Measurements from ENCODE around the gene PGBD4. TPM values are rescaled to one million over a fixed set of nuclear protein-coding genes. Genes with fewer than 3 reads are reported as not detected.

Gene PGBD4
- 1.0 and 3.3 TPM in 2 replicates for total RNA-seq

DNA sequence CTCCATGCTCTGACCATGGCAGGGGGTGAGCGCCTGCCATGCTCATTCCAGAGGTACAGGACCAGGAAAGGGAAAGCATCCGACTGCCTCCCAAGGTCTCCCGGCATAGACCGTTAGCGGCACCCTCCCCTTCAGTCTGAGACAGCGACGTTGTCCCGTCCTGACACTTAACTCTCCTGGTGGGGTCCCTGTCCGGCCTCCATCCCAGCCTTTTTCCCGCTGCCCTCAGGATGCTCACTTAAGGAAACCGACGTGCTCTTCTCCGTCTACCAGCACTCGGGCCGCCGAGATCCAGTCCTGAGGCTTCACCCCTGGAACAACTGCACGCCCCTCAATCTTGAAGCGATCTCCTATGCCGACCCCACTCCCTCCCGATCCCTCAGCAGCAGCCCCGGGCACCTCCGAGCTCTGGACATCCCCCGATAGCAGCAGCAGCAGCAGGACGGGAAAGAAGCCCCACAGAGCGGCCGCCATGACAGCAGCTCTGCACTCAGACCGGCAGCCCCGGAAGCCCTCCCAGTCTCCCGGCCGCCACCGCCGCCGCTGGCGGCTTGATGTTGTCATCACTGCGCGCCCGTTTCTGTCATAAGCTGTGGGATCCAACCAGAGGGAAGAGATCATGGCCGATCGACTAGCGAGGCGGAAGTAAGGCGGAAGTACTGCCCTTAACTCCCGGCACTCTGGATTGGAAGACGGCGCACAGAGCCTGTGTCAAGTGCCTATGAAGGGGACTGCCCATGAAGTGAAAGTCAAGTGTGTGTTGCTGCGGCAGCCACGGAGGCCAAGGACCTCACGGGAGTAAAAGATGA lies at the start of gene PGBD4, which contains the start of gene EMC7:
Gene PGBD4, plus strand, starts transcription at position 718 of the 809 bp plus-strand sequence. CDS start 449 bp downstream, outside the sequence.
Gene EMC7, minus strand, starts transcription at position 497 of the 809 bp plus-strand sequence. Its CDS starts 23 bp downstream, at position 474.
- DNase-seq (ENCODE audit: low read depth), result peak; percentile 99

DNA sequence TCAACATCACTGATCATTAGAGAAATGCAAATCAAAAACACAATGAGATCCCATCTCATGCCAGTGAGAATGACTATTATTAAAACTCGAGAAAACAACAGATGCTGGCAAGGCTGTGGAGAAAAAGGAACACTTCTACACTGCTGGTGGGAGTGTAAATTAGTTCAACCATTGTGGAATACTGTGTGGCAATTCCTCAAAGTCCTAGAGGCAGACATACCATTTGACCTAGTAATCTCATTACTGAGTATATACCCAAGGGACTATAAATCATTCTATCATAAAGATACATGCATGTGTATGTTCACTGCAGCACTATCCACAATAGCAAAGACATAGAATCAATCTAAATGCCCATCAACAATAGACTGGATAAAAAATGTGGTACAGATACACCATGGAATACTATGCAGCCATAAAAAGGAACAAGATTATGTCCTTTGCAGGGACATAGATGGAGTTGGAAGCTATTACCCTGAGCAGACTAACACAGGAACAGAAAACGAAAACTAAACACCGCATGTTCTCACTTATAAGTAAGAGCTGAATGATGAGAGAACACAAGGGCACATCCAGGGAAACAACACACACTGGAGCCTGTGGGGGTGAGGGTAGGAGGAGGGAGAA lies 47.7 kb upstream of the PGBD4 start:
- DNase-seq (ENCODE audit: low read depth), result no peak

DNA sequence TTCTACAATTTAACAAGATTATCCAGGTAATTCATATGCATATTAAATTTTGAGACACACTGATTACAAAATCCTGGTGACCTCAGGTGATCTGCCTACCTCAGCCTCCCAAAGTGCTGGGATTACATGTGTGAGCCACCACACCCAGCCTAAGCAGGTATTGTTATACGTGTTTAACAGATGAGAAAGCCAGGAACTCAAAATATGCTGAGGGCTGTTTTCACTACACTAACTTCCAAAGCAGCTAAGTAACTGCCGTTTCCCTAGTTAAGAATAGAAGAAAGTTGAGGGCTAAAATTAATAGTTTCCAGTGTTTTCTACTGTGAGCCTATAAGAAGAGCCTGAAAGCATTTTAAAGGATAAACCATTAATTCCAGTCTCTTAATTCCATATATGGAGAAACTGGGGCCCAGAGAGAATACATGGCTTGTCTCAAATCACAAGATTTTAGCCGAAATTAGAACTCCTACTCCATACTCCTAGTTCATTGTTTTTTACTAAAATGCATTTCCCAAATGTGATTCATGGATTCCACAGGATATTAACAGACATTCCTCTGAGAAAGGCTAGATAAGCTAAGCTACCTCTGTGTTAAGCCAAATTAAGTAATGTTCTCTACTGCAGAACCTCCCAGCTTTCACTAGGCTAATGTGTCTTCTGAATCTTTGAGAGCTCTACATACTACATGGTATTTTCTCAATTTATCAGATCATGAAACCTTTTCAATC lies 45.9 kb upstream of the PGBD4 start:
- DNase-seq (ENCODE audit: low read depth), result peak; percentile 82

DNA sequence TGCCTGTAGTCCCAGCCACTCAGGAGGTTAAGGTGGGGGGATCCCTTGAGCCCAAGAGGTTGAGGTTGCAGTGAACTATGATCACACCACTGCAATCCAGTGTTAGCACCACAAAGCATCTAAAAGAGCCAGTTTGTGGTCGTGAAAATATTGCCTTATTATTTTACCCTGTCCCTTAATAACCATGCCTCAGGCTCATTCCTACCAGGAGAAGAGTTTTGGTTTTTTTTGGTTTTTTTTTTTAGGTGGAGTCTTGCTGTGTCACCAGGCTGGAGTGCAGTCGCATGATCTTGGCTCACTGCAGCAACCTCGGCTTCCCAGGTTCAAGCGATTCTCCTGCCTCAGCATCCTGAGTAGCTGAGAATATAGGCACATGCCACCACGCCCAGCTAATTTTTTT lies 45.0 kb upstream of the PGBD4 start:
- no peak for DNase-seq (ENCODE audit: low read depth)

DNA sequence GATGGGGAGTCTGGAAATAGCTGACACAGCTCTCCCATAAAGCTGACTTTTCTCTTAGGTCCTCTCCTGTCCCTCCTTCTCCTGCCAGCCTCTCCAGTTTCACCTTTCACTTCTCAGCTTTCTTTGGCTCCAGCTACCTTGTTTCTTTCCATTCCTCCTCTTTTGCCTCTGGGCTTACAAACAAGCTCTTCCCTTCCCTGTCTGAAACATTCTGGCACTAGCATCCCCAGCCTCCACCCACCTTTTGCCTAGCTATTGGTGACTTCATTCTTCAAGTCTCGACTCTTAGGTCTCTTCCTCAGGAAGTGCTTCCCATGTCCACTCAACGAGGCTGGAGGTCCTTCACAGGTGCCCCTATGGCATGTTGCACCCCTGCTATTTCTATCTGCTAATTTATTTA lies 42.4 kb upstream of the PGBD4 start:
- no peak for DNase-seq (ENCODE audit: low read depth)

DNA sequence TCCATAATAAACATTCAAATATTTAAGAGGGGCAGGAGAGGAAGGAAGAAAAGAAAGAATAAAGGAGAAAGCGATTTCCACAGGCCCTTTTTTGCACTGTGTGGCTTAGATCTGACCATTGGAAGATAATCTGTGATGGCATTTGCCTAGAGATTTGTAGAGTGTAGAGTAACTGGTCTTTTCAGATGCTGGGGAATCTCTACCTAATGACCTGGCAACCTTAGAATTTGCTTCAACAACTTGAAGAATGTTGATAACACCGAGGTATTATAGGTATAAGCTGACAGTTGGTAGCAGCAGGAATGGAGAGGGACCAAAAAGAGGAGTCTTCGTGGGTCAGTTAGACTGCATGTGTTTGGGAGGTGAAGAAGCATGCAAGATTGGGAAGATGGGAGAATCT lies 41.9 kb upstream of the PGBD4 start:
- no peak for DNase-seq (ENCODE audit: low read depth)

DNA sequence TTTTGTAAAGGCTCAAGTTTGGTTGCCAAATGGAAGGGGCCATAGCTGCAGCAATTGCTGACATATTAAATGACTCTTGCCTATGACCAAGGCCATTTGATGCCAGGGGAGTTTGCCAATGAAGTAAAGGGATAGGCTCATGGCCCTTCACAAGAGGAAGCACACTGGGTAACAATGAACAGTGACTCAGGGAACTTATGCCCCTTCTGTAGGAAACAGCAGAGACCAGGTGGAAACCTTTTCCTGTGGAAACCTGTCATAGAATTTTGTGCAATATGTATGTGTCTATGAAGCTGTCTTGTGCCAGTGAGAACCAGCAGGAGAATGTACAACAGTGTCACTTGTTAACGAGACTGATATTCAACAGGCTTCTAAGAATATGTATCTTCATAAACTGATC lies 37.4 kb upstream of the PGBD4 start:
- DNase-seq (ENCODE audit: low read depth), result no peak

DNA sequence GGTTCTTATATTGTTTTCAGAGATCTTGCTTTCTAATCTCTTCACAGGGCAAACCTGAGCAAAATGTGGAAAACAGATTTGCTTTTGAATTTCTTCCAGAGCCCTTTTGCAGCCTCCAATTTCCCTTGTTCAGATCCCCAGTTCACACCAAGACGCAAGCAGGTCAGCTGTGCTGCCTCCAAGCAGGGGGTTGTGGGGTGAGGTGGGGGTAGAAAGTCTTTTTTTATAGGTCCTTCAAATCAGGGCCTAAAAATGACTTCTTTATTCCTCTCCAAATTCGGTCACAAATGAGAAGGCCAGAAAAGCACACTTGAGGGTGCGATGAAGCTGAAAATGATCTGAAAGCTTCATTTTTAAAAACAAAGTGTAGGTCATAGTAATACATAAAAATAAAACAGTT lies 36.6 kb upstream of the PGBD4 start:
- no peak for DNase-seq (ENCODE audit: low read depth)

DNA sequence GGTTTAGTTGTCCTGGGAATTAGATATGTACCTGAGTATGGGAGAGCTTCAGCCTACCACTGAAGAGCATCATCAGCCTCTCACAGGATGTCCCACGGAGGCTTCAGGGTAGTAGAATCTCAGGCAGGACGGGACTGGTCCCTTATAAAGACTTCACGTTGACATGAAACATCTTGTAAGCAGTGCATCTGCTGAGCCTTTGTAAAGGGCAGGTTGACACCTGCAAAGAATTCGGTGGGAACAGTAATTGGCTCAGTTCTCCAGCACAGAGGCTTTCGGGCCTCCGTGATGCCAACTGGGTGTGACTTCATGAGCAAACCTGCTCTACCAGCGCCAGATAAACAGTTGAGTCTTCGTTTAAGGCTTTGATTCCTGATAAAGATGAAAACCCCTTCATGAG lies 35.9 kb upstream of the PGBD4 start:
- no peak for DNase-seq (ENCODE audit: low read depth)

DNA sequence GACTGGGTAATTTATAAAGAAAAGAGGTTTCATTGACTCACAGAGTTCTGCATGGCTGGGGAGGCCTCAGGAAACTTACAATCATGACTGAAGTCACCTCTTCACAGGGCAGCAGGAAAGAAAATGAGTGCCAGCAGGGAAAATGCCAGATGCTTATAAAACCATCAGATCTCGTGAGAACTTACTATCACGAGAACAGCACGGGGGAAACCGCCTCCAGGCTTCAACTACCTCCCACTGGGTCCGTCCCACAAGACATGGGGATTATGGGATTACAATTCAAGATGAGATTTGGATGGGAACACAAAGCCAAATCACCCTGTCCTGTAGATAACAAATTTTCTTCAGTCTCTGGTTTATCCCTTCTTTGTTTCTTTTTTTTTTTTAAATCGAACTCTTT lies 31.9 kb upstream of the PGBD4 start:
- no peak for DNase-seq (ENCODE audit: low read depth)

DNA sequence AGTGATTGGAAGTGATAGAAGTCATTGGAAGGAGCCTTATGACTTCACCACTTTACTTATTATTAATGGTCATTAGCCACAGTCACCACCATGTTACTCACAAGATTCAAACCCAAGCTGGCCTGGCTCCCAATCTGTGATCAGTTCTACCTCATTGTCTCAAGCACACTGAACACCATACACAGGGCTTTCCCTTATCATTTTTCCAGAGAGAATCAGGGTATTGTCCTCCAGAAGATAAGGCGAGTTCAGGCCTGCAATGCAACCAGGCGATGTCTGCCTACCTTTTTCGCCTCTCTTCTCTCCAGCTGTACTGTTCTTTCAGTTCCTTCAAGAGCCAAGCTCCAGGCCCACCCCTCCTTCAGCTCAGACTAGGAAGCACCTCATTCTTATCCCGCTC lies 25.1 kb upstream of the PGBD4 start:
- no peak for DNase-seq (ENCODE audit: low read depth)

DNA sequence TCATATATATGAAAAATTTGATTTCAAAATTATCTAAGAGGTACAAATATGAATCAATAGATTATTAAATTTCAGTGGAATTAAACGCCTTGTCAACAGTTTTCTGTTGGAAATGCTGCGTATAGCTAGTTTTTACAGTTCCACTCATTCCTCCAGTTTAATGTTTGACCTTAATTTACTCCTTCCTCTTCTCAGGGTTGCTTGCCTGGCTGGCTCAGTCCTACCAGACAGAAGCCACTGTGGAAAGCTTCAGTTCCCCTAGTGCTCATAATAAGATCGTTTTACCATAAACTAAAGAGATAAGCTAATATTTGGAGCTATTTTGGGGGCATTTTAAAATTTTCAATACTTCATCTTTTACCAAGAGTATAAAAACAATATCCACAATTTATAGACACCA lies 23.0 kb upstream of the PGBD4 start:
- no peak for DNase-seq (ENCODE audit: low read depth)

DNA sequence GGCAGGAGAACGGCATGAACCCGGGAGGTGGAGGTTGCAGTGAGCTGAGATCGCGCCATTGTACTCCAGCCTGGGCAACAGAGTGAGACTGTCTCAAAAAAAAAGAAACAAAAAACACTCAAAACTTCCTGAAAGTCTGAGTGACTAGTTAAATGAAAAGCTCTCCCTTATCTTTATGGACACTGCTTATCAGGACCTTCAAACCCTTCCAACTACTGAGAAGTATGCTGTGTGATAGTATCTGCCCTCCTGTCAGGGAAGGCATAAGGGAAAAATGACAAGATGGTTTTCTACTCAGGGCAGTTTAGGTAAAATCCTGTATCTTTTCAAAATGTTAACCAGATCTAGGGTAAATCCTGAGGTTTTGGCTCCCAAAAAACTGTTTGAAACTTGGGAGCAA lies 22.0 kb upstream of the PGBD4 start:
- DNase-seq (ENCODE audit: low read depth), result no peak

DNA sequence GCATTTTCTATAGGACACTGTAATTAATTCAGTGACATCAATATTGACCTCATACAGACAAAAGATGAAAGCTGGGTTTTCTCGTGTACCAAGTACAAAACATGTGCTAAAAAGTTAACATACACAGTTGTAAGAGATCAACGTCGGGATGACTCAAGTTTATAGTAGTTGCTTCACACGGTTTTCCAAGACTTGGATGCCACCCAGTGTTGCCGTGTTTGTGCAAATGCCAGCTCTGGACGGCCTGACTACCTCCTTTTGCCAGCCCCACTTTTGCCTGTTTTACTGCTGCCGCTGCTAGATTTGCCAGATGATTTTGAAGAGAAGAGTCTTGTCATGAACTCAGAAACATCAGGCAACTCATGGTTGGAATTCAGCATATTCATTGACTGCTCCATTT lies 17.8 kb upstream of the PGBD4 start:
- no peak for DNase-seq (ENCODE audit: low read depth)

DNA sequence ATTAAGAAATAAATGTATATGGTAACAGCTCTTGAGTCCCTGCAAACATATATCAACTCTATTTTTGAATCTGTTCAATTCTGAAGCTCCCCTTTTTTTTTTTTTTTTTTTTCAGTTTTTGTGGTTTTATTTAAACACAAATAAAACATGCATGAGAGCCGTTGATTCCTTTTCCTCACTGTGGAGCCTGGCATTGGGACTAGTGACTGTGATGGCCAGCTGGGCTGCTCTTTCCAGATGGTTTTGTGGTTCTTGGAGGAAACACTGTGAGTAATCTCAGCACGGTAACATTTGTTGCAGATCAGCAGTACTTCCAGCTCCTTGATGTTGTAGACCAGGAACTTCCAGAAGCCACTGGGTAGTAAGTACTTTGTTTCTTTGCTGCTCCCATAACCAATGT lies 16.1 kb upstream of the PGBD4 start:
- DNase-seq (ENCODE audit: low read depth), result no peak

DNA sequence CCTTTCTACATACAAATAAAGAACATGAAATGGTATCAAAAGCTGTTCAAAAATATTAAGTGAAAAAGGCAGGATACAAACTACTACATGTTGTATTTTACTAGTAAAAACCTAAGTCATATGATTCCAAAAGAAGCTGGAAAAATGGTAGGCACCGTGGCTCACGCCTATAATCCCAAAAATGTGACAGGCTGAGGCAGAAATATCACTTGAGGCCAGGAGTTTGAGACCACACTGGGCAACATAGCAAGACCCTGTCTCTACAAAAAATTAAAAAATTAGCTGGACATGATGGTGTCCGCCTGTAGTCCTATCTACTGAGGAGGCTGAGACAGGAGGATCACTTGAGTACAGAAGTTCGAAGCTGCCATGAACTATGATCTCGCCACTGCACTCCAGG lies 2.0 kb upstream of the PGBD4 start:
- DNase-seq (ENCODE audit: low read depth), result no peak

DNA sequence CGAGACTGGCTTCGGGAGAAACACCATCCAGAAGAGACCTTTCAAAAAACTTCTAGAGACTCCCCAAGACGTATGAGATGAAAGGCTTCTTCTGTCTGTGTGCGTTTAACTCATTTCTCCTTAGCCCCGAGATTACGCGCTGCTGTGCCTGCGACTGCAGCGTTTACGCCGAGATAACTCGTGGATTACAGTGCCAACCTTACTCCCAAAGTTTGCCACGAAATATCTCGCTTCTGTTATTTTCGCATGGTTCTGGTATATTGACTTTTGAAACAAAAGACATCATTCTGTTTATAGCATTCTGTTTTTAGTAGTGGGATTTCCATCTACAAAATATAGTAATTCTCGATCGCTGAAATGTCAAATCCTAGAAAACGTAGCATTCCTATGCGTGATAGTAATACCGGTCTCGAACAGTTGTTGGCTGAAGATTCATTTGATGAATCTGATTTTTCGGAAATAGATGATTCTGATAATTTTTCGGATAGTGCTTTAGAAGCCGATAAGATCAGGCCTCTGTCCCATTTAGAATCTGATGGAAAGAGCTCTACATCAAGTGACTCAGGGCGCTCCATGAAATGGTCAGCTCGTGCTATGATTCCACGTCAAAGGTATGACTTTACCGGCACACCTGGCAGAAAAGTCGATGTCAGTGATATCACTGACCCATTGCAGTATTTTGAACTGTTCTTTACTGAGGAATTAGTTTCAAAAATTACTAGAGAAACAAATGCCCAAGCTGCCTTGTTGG lies 467 bp downstream of the PGBD4 start:
- no peak for DNase-seq (ENCODE audit: low read depth)

DNA sequence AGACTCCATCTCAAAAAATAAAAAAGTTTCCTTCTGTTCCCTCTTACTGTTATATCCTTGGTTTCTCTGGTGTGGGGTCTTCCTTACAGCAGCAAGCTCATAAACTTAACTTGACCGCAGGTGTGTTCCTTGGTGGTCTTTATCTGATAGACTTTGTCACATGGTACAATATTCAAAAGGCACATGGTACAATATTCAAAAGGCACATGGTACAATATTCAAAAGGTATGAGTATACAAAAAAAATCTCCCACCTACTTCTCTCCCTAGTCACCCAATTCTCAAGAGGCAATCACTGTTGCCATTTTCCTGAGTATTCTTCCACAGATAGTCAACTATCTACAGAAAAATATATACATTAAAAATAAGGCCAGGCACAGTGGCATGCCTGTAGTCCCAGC lies 4.5 kb downstream of the PGBD4 start:
- DNase-seq (ENCODE audit: low read depth), result no peak

DNA sequence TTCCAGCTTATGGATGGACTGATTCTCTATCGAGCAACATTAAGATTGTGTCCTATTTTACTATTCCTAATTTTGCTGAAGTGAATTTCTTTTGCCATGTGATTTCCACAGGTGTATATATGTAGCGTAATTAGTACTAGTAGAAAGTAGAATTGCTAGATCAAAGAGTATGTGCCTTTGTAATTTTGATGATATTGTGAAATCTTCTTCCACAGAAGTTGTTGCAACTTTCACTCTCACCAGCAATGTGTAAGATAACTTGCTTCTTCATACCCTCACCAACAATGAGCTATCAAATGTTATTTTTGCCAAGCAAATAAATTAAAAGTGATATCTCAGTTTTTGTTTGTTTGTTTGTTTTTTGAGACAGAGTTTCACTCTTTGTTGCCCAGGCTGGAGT lies 5.4 kb downstream of the PGBD4 start:
- no peak for DNase-seq (ENCODE audit: low read depth)

DNA sequence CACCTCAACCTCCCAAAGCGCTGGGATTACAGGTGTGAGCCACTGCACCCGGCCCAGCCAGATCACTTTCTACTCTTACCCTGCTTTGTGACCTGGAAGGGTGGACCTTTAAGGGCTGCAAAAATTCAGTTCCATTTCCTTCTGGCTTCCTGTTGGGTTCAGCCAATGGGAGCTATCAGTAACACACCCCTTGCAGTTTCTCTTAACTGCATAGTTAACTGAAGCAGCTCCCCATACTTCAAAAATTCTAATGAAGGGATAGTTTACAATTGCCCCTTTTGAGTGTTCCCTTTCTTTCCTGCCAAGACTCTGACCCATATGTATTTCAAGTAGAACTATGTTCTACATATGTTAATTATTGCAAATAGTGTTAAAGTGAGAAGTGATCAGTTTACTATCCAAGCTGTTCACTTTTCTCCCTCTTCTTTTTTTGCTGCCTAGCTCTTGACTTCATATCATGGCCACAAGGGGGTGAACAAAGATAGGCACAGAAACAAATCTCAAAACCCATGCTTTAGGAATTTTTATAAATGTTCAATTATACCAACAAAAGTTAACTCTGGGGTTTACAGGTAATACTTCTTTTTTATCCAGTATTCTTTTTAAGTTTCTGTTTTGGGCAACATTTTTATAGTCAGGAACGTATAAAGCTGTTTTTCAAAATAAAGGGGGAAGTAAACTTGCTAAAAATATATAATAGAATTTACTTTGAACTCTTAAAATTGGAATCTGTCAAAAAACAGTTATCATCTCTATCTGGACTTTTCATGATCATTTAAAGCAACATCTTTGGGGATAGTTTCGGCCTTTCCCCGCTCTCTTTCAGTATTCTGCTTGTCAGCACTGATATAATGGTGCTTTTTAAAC lies 8.1 kb downstream of the PGBD4 start:
- peak; percentile 50 for DNase-seq (ENCODE audit: low read depth)

DNA sequence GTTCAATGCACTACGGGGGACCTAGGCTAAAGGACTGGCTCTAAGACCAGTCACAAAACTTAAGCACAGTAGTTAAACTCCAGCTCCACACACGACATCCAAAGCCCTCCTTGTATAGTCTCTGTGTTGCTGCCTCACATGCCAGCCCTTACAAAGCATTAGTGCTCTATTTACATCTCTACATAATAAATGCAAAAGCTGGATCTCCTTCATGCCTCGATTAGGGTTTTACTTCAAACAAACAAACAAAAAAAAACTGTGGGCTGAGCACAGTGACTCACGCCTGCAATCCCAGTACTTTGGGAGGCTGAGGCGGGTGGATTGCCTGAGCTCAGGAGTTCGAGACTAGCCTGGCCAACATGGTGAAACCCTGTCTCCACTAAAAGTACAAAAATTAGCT lies 9.6 kb downstream of the PGBD4 start:
- DNase-seq (ENCODE audit: low read depth), result no peak
